ENCODE data around the gene AGER.
"Not testable (repeated sequence)": the region's sequence is repeated elsewhere in the genome, so short reads cannot be mapped to it uniquely, and the experiment has no call there.

Gene AGER

DNA sequence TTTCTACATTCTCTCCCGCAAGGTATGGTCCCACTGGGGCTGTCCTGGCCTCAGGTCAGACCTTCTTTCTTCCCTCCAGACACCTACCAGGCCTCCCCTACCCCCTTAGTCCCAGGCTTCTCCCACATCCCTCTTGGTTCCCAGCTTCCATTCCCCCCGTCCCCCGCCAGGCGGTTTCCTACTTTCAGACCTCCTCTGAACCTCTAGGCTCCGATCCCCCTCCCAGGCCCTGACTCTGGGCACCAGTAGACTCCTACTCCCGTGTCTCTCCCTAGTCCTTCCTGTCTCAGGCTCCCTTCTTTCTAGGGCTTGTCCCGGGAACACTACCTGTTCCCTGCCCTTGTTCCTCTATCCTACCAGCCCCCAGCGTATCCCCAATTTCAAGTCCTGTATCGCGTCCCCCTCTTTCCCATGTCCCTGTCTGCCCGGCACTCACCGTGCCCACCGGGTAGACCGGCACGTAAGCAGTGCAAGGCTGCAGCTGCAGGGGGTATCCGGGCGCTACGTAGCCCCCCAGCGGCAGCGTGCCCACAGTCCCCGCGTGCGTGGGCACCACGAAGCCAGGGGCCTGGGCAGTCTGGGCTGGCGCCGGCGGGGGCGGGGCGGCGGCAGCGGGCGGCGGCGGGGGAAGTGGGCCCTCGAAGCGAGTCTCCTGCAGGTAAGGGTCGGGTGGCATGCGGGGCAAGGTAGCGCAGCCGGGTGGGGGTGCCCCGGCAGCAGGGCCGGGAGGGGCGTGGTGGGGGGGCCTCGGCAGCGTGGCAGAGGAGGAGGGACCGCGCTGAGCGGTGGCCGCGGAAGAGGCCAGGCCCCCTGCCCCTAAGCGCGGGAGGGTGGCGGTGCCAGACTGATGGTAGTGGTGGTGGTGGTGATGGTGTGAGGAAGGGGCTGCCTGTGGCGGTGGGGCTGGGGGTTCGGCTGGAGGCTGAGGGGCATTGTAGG is 33.9 kb downstream of the AGER start:
- no peak for DNase-seq (ENCODE audit: low read depth)
- no peak overlapping the region for H3K4me3 ChIP-seq (ENCODE audit: low read length)
- TF ChIP-seq, protein P1, sequence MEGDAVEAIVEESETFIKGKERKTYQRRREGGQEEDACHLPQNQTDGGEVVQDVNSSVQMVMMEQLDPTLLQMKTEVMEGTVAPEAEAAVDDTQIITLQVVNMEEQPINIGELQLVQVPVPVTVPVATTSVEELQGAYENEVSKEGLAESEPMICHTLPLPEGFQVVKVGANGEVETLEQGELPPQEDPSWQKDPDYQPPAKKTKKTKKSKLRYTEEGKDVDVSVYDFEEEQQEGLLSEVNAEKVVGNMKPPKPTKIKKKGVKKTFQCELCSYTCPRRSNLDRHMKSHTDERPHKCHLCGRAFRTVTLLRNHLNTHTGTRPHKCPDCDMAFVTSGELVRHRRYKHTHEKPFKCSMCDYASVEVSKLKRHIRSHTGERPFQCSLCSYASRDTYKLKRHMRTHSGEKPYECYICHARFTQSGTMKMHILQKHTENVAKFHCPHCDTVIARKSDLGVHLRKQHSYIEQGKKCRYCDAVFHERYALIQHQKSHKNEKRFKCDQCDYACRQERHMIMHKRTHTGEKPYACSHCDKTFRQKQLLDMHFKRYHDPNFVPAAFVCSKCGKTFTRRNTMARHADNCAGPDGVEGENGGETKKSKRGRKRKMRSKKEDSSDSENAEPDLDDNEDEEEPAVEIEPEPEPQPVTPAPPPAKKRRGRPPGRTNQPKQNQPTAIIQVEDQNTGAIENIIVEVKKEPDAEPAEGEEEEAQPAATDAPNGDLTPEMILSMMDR (conservative IDR thresholded peaks at IDR 0.05; ENCODE audit: low read depth, low read length): no peak

DNA sequence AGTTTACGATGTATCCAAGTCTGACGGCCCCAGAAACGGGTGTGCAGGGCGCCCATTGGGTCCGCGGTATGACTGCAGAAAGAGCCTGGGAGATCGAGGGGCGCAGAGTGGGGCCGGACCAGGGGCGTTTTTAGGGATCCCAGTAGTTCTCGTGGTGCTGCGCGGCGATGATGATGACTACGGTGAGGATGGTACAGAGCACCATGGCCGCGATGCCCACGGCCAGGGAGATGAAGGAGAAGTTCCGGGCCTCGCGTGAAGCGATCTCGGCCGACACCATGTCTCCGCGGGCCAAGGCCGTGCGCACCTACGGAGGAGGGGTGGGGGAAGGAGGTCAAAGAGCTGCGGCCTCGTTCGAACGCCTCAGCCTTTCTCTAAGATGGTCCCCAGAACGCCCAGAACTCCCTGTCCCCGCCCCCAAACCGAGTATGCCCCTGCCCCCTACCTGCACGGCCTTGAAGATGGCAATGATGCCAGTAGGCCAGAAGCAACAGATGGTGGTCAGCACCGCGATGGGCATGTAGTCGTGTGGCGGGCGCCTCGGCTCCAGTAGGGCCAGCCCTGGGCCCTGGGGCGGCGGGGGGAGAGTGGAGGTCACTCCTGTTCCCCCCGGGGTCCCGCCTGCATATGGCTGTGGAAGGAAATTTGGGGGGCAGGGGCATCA is 34.8 kb downstream of the AGER start:
- TF ChIP-seq, protein P1 (conservative IDR thresholded peaks at IDR 0.05; ENCODE audit: low read depth, low read length): no peak
- DNase-seq (ENCODE audit: low read depth): no peak
- peak overlapping the region; percentile 56 for H3K4me3 ChIP-seq (ENCODE audit: low read length)

DNA sequence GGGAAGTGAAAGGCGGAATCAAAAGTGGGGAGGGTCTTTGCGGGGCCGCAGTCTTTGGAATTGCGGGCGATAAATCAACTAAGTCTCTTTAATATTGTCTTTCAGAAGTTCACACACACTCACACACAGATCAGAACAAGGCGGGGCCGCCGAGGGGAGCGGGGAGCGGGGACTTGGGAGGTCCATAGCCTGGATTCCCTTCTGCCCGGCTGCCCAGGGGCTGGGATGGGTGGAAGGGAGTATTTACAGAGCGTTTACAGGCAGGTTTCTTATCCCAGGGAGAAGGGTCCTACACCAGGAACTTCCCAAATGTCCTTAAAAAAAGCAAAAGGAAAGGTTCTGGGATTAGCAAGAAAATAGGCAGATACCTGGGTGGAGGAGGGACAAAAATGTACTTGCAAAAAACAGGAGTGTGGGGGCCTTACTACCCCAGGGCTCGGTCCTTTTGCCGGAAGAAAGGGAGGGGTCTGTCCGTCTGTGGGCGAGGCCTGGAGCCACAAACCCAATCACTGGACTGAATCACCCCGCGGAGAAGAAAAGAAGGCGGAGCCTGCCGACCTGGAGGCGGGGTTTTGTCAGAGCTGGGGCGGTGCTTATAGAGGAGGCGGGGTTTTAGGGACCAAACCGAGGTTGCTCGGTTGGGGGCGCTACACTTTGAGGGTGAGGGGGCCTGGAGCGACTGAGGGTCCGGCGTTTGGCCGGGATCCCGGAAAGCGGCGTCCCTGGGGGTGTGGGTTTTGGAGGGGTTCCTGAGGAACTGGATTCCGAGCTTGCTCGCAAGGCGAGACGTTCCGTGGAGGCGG is 35.6 kb downstream of the AGER start:
- TF ChIP-seq, protein P1 (conservative IDR thresholded peaks at IDR 0.05; ENCODE audit: low read depth, low read length): peak; percentile 38
- peak overlapping the region; percentile 56 for H3K4me3 ChIP-seq (ENCODE audit: low read length)
- DNase-seq (ENCODE audit: low read depth): no peak

DNA sequence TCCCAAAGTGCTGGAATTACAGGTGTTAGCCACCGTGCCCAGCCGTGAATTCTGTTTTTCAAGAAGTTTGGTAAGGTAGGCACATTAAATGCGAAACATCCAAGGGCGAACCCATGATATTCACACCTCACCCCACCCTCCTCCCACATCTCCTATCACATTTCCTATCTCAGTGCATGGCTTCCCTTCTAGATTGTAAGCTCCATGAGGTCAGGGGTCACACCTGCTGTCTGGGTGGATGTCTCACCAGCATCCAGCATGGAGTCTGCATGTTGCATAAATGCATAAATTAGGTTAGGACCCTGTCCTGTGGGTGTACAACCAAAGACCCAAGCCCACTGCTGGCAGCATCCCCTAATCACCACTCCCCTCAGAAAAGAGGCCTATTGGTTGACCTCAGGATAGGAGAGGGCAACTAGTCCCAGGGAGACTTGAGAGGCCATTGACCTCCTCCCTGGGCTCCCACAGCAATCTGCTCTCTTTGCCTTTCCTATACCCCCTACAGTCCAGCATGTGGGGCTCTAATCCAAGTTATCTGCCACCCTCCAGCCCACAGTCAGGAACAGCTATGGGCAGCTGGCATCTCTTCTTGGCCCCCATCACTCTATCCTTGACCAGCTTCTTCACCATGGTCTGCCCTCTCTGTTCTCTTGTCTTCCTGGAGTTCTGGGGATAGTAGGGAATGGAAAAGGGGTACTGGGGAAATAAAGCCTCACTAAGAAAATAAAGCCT is 36.5 kb downstream of the AGER start:
- H3K4me3 ChIP-seq (ENCODE audit: low read length): peak overlapping the region; percentile 56
- no peak for DNase-seq (ENCODE audit: low read depth)
- TF ChIP-seq, protein P1 (conservative IDR thresholded peaks at IDR 0.05; ENCODE audit: low read depth, low read length): no peak

DNA sequence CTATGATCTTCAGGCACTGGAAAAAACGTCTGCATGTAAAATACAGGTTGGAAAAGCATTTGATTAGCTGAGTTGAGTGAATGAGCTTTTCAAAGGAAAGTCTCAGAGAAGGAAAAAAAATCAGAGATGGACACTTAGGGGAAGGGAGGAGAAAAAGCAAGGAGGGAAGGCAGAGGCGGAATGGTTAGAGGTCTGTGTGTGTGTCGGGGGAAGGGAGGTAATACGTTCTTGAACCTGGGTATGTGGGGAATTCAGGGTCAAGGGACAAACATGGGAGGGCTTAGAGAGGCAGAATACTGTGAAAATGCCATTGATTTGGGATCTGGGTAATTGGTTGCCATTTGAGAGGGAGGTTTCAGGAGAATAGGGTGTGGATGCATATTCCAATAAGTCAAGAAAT is 37.4 kb downstream of the AGER start:
- TF ChIP-seq, protein P1 (conservative IDR thresholded peaks at IDR 0.05; ENCODE audit: low read depth, low read length): no peak
- DNase-seq (ENCODE audit: low read depth): no peak
- no peak overlapping the region for H3K4me3 ChIP-seq (ENCODE audit: low read length)

DNA sequence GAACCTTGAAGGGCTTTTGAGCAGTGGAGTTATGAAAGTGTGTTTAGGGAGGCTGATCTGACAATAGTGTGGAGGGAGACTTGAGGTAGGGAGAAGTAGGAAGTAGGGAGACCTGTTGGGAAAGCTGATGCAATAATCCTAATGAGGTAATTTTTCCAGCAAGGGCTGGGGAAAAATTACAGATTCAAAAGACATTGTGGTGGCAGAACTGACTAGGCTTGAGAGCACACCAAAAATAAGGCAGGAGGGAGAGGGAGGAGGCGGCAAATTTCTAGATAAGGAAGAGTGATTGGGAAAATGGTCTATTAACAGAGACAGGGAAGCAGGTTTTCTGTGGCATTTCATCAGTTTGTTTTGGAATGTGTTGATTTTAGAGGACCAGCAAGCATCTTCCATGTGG is 37.8 kb downstream of the AGER start:
- DNase-seq (ENCODE audit: low read depth): no peak
- no peak overlapping the region for H3K4me3 ChIP-seq (ENCODE audit: low read length)
- TF ChIP-seq, protein P1 (conservative IDR thresholded peaks at IDR 0.05; ENCODE audit: low read depth, low read length): no peak

DNA sequence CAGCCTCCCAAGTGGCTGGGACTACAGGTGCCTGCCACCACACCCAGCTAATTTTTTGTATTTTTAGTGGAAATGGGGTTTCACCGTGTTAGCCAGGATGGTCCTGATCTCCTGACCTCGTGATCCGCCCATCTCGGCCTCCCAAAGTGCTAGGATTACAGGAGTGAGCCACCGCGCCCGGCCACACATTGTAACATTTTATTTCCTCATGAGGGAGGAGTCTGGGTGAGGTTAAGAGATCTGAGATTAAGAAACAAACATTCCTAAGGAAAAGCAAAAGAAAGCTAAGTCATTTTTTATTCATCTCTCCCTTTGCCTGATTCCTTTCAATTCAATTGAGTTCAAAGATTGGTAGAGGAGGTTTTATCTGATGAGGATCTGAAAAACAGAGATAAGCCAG is 39.8 kb downstream of the AGER start:
- not testable (repeated sequence) for DNase-seq (ENCODE audit: low read depth); H3K4me3 ChIP-seq (ENCODE audit: low read length)

Data from retinal pigment epithelial cell (primary cell).